Measurements from ENCODE around the gene XKRX. TPM values are rescaled to one million over a fixed set of nuclear protein-coding genes. Genes with fewer than 3 reads are reported as not detected.
A peak's percentile ranks its signal among the peaks of the same experiment; 100 is the strongest.

The XKRX gene
- polyA plus RNA-seq, 2 of the 4 experiments (the other 2 are of a cell fraction) = 0.13 to 0.50 TPM

- POLR2A ChIA-PET = no interaction called here
- FAIRE-seq (no peak), DNase-seq (ENCODE audit: low read depth in 1 of 2, low spot score in 1 of 2) (peak in 1 of 2 experiments; percentile 40), ATAC-seq (peak in 1 of 2 experiments; percentile 67; a peak in 3 of 6 replicates)
- CTCF ChIA-PET = no interaction called here
- H3K4me3 ChIP-seq = no peak overlapping the region
- H3K4me2 ChIP-seq = peak overlapping the region; percentile 27
- WGBS (ENCODE audit: missing lambda C conversion rate) = 14% methylated on average over 4 of the region's 4 CpGs
- H3K4me1 ChIP-seq = peaks cover 8% of the 10 kb centered on the region; the same call in 1 of the 3 replicates
- H3K9me3 ChIP-seq = no peaks in the 10 kb centered on the region
- TF ChIP-seq FOXS1 (CRISPR knock-in tag; IDR thresholded peaks at IDR 0.05) (no peak), FOSB (CRISPR knock-in tag; IDR thresholded peaks at IDR 0.05) (no peak), KDM5A (IDR thresholded peaks at IDR 0.05) (no peak)
- H3K27ac ChIP-seq = no peak overlapping the region; a peak in 1 of 6 replicates
Measured at GRCh38 chrX:100883654-100884053, 45.1 kb downstream of the XKRX start.

- DNase-seq (ENCODE audit: low read depth in 1 of 2, low spot score in 1 of 2) (peak in 1 of 2 experiments; percentile 26), ATAC-seq (no peak), FAIRE-seq (no peak)
- no peak for TF ChIP-seq POLR2AphosphoS2 (conservative IDR thresholded peaks at IDR 0.05; ENCODE audit: low read length)
- TF ChIP-seq HMGXB4 (CRISPR knock-in tag; IDR thresholded peaks at IDR 0.05; ENCODE audit: borderline replicate concordance) = no peak
- no peak for TF ChIP-seq FOXS1 (CRISPR knock-in tag; IDR thresholded peaks at IDR 0.05)
- no peak for TF ChIP-seq NPAS2 (CRISPR knock-in tag; IDR thresholded peaks at IDR 0.05; ENCODE audit: borderline replicate concordance)
- no peak for TF ChIP-seq CHD4 (IDR thresholded peaks at IDR 0.05; ENCODE audit: borderline replicate concordance)
- TF ChIP-seq ELK1 (IDR thresholded peaks at IDR 0.05; ENCODE audit: low read depth, low read length) = no peak
- TF ChIP-seq CHD2 (IDR thresholded peaks at IDR 0.05; ENCODE audit: low read length, partially characterized antibody) = no peak
- TF ChIP-seq MAX (IDR thresholded peaks at IDR 0.05) = no peak
- no peak for TF ChIP-seq PBX3 (IDR thresholded peaks at IDR 0.05)
- no peak overlapping the region for H3K4me3 ChIP-seq
- ChIA-PET CTCF (no interaction called here), POLR2A (no interaction called here)
- peaks cover 8% of the 10 kb centered on the region; the same call in 1 of the 3 replicates for H3K4me1 ChIP-seq
- H3K27ac ChIP-seq = no peak overlapping the region
- no peaks in the 10 kb centered on the region for H3K9me3 ChIP-seq
- no peak overlapping the region for H3K4me2 ChIP-seq
- WGBS (ENCODE audit: missing lambda C conversion rate) = 33% methylated on average over 2 of the region's 2 CpGs
Measured at GRCh38 chrX:100880368-100880767, 48.3 kb downstream of the XKRX start.

GRCh38 chrX:100874325-100874724, 54.4 kb downstream of the XKRX start, which contains the start of gene NOX1:
Gene NOX1 (minus strand): TSS chrX:100874359. CDS start chrX:100874139, 220 bp downstream.
- WGBS (ENCODE audit: missing lambda C conversion rate) = 18% methylated on average over 2 of the region's 2 CpGs
- FAIRE-seq (peak; percentile 18), DNase-seq (ENCODE audit: low read depth in 1 of 2, low spot score in 1 of 2) (peak in 1 of 2 experiments; percentile 19), ATAC-seq (peak in 1 of 2 experiments; percentile 33; a peak in 2 of 6 replicates)
- ChIA-PET CTCF (no interaction called here), POLR2A (no interaction called here)
- Histone ChIP-seq H3K9me3 (no peaks in the 10 kb centered on the region), H3K4me2 (0 out of 3 replicates have a peak within 1 kb of the TSS, but pooled peaks have one; percentile 15), H3K4me3 (no peak within 1 kb of the TSS), H3K27ac (no peak within 1 kb of the TSS; a peak in 1 of 6 replicates), H3K4me1 (peaks cover 19% of the 10 kb centered on the region)
- TF ChIP-seq FOSL2 (IDR thresholded peaks at IDR 0.05) = no peak
- TF ChIP-seq FOSL2 (CRISPR knock-in tag; IDR thresholded peaks at IDR 0.05) = no peak
- no peak for TF ChIP-seq BHLHE40 (IDR thresholded peaks at IDR 0.05; ENCODE audit: low read depth, low read length)

All from A549 (cell line).